Left ventricle myocardium inferior (tissue), 1 donor: ENCODE data around the gene ACBD3. TPM values are rescaled to one million over a fixed set of nuclear protein-coding genes. Genes with fewer than 3 reads are reported as not detected.

ENCODE experiments used
- DNase-seq: peaks from one replicate; pipeline ENCODE4 v3.0.0-alpha.2; 2020
- H3K27ac ChIP-seq: fragments of 200-600 bp; replicated peaks from 2 replicates; pipeline ENCODE4 v1.8.0; 2021
- H3K27me3 ChIP-seq: fragments of 200-600 bp; 2 replicates; pipeline ENCODE4 v1.8.0; 2021; ENCODE audit warnings: low read depth
- H3K36me3 ChIP-seq: fragments of 200-600 bp; 2 replicates; pipeline ENCODE4 v1.8.0; 2021
- H3K4me1 ChIP-seq: fragments of 200-600 bp; 2 replicates; pipeline ENCODE4 v1.8.0; 2021
- H3K4me3 ChIP-seq: fragments of 200-600 bp; 2 replicates; pipeline ENCODE4 v1.8.0; 2021; ENCODE audit warnings: mild to moderate bottlenecking, moderate library complexity
- H3K9me3 ChIP-seq: fragments of 200-600 bp; replicated peaks from 2 replicates; pipeline ENCODE4 v1.8.0; 2021
- intact Hi-C: fragments of 100-400 bp; cut with micrococcal nuclease; formaldehyde crosslinking; loops from one replicate; pipeline ENCODE4 v1.11.0; 2022
- total RNA-seq: library from RNA; stranded (reverse); fragmentation: NEBNext Ultra II Directional; extraction: Animal tissue kit (Norgen Biotek cat#: 25700); gene quantifications from one replicate; pipeline ENCODE4 v1.2.1, GENCODE V29; 2021
- TF ChIP-seq, protein P1 (sequence below): fragments of 200-600 bp; IDR thresholded peaks from 2 replicates; pipeline ENCODE4 v1.8.0; 2021; ENCODE audit warnings: antibody characterized with exemption, mild to moderate bottlenecking, borderline replicate concordance
- donor health status: DM: no; HTN: yes; CAD: no; lungs with severe emphysema.

Gene ACBD3
- total RNA-seq, 1 donor from 2014 or later = 29.6 TPM

- Histone ChIP-seq H3K27ac (no peak within 1 kb of the TSS), H3K4me1 (peaks cover 10% of the 10 kb centered on the region), H3K27me3 (peaks cover 33% of the 10 kb centered on the region), H3K9me3 (no peaks in the 10 kb centered on the region), H3K36me3 (no peaks in the 10 kb centered on the region), H3K4me3 (peak within 1 kb of the TSS; percentile 67)
- intact Hi-C loops = no loop called here
- TF ChIP-seq, protein P1, sequence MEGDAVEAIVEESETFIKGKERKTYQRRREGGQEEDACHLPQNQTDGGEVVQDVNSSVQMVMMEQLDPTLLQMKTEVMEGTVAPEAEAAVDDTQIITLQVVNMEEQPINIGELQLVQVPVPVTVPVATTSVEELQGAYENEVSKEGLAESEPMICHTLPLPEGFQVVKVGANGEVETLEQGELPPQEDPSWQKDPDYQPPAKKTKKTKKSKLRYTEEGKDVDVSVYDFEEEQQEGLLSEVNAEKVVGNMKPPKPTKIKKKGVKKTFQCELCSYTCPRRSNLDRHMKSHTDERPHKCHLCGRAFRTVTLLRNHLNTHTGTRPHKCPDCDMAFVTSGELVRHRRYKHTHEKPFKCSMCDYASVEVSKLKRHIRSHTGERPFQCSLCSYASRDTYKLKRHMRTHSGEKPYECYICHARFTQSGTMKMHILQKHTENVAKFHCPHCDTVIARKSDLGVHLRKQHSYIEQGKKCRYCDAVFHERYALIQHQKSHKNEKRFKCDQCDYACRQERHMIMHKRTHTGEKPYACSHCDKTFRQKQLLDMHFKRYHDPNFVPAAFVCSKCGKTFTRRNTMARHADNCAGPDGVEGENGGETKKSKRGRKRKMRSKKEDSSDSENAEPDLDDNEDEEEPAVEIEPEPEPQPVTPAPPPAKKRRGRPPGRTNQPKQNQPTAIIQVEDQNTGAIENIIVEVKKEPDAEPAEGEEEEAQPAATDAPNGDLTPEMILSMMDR = no peak
- no peak for DNase-seq
Measured at GRCh38 chr1:226223157-226223785, 36.7 kb upstream of the ACBD3 start, which contains the start of gene MIXL1. Gene MIXL1, plus strand, starts transcription at chr1:226223664. Its CDS starts 18 bp downstream, at chr1:226223682.

DNA sequence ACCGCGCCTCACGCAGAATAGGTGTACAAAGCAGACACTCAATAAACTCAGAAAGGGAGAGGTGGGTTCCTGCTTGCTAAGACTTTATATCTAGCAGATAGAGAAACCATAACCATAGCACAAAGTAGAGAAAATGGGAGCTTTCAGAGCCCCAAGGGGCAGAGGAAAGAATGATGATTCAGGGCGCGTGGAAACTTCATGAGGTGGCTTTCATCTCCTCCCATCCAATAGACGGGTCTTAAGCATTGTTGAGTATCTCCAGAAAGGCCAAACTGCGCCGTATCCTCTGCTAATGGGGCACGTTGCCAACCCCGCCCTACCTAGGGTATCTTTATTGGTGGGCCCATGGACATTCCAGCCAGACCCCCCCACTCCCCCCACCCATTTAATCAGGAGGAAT lies 36.1 kb upstream of the ACBD3 start:
- H3K27ac ChIP-seq = no peak overlapping the region
- DNase-seq = no peak

DNA sequence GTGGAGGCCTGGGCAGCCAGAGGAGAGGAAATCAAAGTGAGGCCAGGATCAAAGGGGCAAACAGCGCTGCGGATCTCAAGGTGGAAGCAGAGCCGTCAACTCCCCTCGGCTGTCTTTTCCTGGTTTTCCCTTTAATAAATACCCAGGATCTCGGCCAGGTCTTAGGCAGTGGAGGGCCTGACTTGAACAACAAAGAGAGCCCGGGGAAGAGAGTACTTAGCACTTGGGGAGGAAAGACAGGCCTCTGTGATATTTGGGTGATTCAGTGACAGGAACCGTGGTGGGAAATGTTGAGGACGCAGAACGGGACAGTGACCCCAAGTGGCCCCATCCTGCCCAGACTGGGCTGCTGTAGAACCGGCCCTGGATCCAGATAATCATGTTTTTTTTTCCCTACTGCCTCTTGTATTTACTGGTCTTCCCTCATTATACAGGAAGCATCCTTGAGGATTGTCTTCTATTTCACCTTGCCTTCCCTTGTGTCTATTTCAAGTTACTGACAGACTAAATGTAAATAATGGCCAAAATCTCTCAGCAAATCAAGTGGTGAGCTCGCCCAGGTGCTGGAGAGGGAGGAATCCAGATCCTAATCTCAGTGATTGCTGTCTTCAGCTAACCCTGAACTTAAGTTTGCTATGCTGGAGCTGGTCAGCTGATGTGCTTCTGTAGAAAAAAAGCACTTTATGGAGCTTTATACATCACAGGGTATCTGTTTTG lies 34.1 kb upstream of the ACBD3 start:
- intact Hi-C loops = no loop called here
- Histone ChIP-seq H3K27ac (no peak overlapping the region), H3K4me3 (no peak overlapping the region), H3K4me1 (peaks cover 10% of the 10 kb centered on the region), H3K36me3 (no peaks in the 10 kb centered on the region), H3K27me3 (peaks cover 30% of the 10 kb centered on the region), H3K9me3 (no peaks in the 10 kb centered on the region)
- DNase-seq = no peak
- TF ChIP-seq, protein P1 = no peak

More for the DNA sequence above, 36.1 kb upstream of the ACBD3 start:
- Histone ChIP-seq H3K27me3 (peaks cover 33% of the 10 kb centered on the region), H3K9me3 (no peaks in the 10 kb centered on the region), H3K36me3 (no peaks in the 10 kb centered on the region), H3K4me3 (no peak overlapping the region), H3K4me1 (peaks cover 10% of the 10 kb centered on the region)
- intact Hi-C loops = no loop called here
- TF ChIP-seq, protein P1 = no peak

DNA sequence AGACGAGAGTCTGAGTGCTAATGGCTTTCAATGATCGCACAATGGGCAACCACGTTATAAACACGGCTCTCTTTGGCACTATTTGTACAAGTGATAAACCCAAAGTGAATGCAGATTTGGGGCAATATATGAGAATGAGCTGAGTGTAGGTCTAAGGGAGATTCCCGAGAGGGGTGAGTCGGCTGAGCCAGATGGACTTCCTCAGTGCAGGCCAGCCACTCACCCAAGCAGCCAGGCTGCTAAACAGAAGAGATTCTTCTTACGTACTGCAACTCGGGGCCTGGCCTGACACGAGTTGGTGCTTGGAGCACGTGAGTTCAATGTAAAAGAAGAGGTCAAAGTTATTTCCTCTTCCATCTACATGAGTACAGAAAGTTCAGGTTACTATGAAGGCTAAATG lies 30.7 kb upstream of the ACBD3 start:
- H3K4me1 ChIP-seq = no peaks in the 10 kb centered on the region
- no peak overlapping the region for H3K27ac ChIP-seq
- DNase-seq = no peak
- H3K36me3 ChIP-seq = no peaks in the 10 kb centered on the region
- no peaks in the 10 kb centered on the region for H3K27me3 ChIP-seq
- no peak overlapping the region for H3K4me3 ChIP-seq
- TF ChIP-seq, protein P1 = no peak
- intact Hi-C loops = no loop called here
- H3K9me3 ChIP-seq = no peaks in the 10 kb centered on the region

GRCh38 chr1:226216056-226216455 lies 29.5 kb upstream of the ACBD3 start:
- Histone ChIP-seq H3K36me3 (no peaks in the 10 kb centered on the region), H3K27me3 (no peaks in the 10 kb centered on the region), H3K4me3 (no peak overlapping the region), H3K4me1 (no peaks in the 10 kb centered on the region), H3K27ac (no peak overlapping the region), H3K9me3 (no peaks in the 10 kb centered on the region)
- TF ChIP-seq, protein P1 = no peak
- DNase-seq = no peak
- intact Hi-C loops = no loop called here
